Subcutaneous abdominal adipose tissue (tissue), 5 donors: ENCODE data around the gene SLC9A3.

Experiments used
- H3K27ac ChIP-seq: one replicate; pipeline ENCODE4 v1.7.0; 2013; ENCODE audit warnings: low read depth, mild to moderate bottlenecking, inconsistent platforms, low read length, moderate library complexity
- H3K27me3 ChIP-seq, 5 donors: one replicate each; pipeline ENCODE4 v1.7.0; 2013; ENCODE audit warnings: low read length in 5 of 5, inconsistent platforms in 1 of 5; ENCODE audit not compliant: control insufficient read depth in 5 of 5, insufficient read depth in 4 of 5
- H3K36me3 ChIP-seq, 5 donors: one replicate each; pipeline ENCODE4 v1.7.0; 2013; ENCODE audit warnings: low read length in 5 of 5; ENCODE audit not compliant: control insufficient read depth in 5 of 5, insufficient read depth in 5 of 5
- H3K4me1 ChIP-seq, 5 donors: one replicate each; pipeline ENCODE4 v1.7.0; 2013; ENCODE audit warnings: low read length in 5 of 5, mild to moderate bottlenecking in 3 of 5, moderate library complexity in 1 of 5; ENCODE audit not compliant: control insufficient read depth in 5 of 5, insufficient read depth in 5 of 5
- H3K4me3 ChIP-seq, 5 donors: one replicate each; pipeline ENCODE4 v1.7.0; 2013; ENCODE audit warnings: low read length in 5 of 5, low read depth in 1 of 5
- H3K9ac ChIP-seq, 5 donors: one replicate each; pipeline ENCODE4 v1.7.0; 2013; ENCODE audit warnings: low read length in 5 of 5, mild to moderate bottlenecking in 4 of 5, moderate library complexity in 3 of 5
- H3K9me3 ChIP-seq, 5 donors: one replicate each; pipeline ENCODE4 v1.7.0; 2013; ENCODE audit warnings: low read length in 5 of 5; ENCODE audit not compliant: control insufficient read depth in 5 of 5
- donor health status: healthy.
- donor health status: healthy.
- donor health status: healthy.
- donor health status: healthy.
- donor health status: healthy.

The SLC9A3 gene

GRCh38 chr5:533243-533954 is 9.2 kb upstream of the SLC9A3 start:
- Histone ChIP-seq H3K9me3 (no peaks in the 10 kb centered on the region), H3K9ac (no peak overlapping the region), H3K27ac (no peak overlapping the region), H3K36me3 (no peaks in the 10 kb centered on the region), H3K4me1 (peaks cover 0 to 38% (median 29%) of the 10 kb centered on the region in 5 donors), H3K27me3 (peaks cover 27 to 71% (median 54%) of the 10 kb centered on the region in 5 donors), H3K4me3 (no peak overlapping the region)

DNA sequence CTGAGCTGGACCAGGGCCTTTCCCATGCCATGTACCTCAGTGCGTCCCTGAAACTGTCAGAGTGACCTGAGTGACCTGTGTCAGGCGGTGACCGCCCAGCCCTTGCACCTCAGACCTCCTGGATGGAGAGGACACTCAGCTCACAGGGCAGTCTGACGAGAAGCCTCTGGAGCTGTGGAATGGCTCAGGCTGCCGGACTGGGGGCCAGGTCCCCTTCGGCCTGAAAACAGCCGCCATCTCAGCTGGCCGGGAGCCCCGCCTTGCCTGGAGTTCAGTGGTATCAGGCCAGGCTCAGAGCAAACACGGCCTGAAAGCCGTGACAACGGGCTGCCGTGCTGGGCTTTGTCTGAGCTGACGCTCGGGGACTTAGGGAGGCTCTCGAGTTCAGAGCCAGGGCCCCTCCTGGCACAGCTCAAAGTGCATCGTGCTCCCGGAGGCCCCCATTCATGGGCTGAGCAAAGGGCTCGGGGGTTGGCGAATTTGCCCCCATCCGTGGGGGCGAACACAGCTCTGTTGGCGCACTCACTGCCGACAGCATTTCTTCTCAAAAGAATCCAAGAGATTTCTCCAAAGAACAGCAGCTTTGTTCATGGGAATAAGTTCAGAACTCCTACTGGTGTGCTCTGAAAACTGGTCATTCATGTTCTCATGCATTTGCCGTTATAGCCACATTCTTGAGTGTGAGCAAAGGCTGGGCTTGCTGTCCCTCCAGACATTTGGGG is 8.4 kb upstream of the SLC9A3 start:
- Histone ChIP-seq H3K4me1 (peaks cover 0 to 38% (median 29%) of the 10 kb centered on the region in 5 donors), H3K27me3 (peaks cover 25 to 67% (median 53%) of the 10 kb centered on the region in 5 donors), H3K4me3 (no peak overlapping the region), H3K9me3 (no peaks in the 10 kb centered on the region), H3K9ac (no peak overlapping the region), H3K27ac (no peak overlapping the region), H3K36me3 (no peaks in the 10 kb centered on the region)

DNA sequence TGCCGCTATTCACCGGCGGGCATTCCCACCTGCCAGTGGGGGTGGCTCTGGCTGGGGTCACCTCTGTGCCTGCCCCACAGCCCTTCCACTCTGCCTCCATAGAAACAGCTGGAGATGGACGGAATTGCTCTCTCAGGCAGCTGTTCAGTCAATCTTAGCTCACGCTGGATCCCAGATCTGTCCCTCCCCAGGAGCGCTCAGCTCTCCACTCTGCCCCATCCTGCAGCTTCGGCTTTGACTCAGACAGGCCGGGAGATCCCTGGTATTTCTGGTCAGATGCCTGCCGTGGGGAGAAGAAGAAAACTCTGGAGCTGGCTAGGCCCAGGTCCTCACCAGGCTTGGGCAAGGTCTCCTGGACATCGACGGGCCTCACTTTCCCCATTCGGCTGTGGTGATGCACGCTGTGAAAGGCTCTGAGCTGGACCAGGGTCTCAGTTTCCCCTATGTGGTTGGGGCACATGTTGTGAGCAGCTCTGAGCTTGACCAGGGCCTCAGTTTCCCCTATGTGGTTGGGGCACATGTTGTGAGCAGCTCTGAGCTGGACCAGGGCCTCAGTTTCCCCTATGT is 7.6 kb upstream of the SLC9A3 start:
- no peaks in the 10 kb centered on the region for H3K36me3 ChIP-seq
- H3K9me3 ChIP-seq, result no peaks in the 10 kb centered on the region
- no peak overlapping the region for H3K9ac ChIP-seq
- H3K4me3 ChIP-seq, result no peak overlapping the region
- H3K4me1 ChIP-seq, result peaks cover 0 to 38% (median 29%) of the 10 kb centered on the region in 5 donors
- H3K27me3 ChIP-seq, result peaks cover 34 to 74% (median 61%) of the 10 kb centered on the region in 5 donors
- H3K27ac ChIP-seq, result no peak overlapping the region

DNA sequence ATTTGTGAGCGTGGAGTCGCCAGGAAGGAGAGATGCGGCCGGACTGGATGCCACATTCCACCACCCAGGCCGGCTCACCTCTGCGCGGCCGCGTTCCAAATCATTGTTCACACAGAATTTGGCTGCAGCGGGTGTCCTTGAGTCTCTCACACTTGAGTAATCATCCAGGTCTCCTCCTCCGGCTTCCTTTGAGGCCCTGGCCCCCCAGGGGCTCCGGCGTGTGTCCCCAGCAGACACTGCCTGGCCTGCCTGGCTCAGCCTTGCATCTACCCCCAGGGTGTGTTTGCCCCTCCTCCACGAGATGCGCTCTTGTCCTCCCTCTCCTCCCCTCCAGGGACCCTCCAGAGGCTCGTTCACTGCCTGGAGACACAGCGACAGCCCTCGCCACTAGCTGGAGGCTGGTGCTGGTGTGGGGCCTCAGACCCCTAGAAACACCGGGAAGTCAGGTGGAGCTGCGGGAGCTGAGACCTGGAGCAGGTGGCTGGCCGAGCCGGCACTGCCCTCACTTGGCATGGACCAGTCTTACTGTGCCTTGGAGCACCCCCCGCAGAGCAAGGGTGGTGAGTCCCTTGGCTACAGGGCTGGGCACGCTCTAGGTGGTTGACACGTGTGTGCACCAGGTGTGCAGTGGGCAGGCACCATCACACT is 7.0 kb upstream of the SLC9A3 start:
- H3K9ac ChIP-seq, result no peak overlapping the region
- no peaks in the 10 kb centered on the region for H3K9me3 ChIP-seq
- H3K27me3 ChIP-seq, result peaks cover 40 to 80% (median 67%) of the 10 kb centered on the region in 5 donors
- no peak overlapping the region for H3K27ac ChIP-seq
- H3K4me1 ChIP-seq, result peaks cover 0 to 38% (median 29%) of the 10 kb centered on the region in 5 donors
- no peaks in the 10 kb centered on the region for H3K36me3 ChIP-seq
- H3K4me3 ChIP-seq, result no peak overlapping the region

GRCh38 chr5:530001-530955 is 6.0 kb upstream of the SLC9A3 start:
- Histone ChIP-seq H3K36me3 (no peaks in the 10 kb centered on the region), H3K4me3 (no peak overlapping the region), H3K4me1 (peaks cover 0 to 38% (median 29%) of the 10 kb centered on the region in 5 donors), H3K27me3 (peaks cover 45 to 84% (median 74%) of the 10 kb centered on the region in 5 donors), H3K27ac (no peak overlapping the region), H3K9ac (no peak overlapping the region), H3K9me3 (no peaks in the 10 kb centered on the region)

DNA sequence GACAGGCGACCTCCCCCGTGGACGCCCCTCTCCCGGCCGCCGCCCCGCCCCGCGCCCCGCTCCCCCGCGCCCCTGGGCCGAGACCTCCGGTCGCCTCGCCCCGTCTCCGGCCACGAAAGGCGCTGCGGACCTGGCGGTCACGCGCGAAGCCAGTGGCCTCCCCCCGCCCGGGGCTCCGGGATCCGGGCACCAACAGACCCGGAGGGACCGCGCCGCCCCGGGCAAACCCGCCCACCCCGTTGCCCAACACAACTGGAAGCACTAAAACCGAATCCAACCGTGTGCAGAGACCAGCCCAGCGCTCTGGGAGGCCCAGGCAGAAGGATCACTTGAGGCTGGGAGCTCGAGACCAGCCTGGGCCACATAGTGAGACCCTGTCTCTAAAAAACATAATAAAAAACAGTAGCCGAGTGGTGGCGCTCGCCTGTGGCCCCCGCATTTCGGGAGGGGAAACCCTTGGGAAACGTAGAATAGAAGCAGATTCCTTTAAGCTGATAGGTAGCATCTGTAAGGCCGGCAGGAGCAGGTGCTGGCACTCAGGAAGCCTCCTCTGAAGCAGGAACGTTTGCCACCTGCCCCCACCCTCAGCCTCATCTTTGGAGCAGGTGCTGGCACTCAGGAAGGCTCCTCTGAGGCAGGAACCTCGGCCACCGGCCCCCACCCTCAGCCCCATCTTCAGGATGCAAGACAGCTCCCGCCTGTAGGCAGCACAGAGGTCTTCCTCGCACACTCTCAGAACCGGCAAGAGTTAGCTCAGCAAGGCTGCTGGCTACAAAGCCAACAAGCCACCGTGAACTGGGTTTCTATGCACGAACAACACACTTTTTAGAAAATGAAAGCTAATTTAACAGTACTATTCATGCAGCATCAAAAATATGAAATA is 4.6 kb upstream of the SLC9A3 start:
- Histone ChIP-seq H3K4me1 (peaks cover 0 to 40% (median 32%) of the 10 kb centered on the region in 5 donors), H3K36me3 (no peaks in the 10 kb centered on the region), H3K27ac (no peak overlapping the region), H3K9me3 (no peaks in the 10 kb centered on the region), H3K9ac (no peak overlapping the region), H3K27me3 (peaks cover 49 to 77% (median 72%) of the 10 kb centered on the region in 5 donors), H3K4me3 (no peak overlapping the region)

DNA sequence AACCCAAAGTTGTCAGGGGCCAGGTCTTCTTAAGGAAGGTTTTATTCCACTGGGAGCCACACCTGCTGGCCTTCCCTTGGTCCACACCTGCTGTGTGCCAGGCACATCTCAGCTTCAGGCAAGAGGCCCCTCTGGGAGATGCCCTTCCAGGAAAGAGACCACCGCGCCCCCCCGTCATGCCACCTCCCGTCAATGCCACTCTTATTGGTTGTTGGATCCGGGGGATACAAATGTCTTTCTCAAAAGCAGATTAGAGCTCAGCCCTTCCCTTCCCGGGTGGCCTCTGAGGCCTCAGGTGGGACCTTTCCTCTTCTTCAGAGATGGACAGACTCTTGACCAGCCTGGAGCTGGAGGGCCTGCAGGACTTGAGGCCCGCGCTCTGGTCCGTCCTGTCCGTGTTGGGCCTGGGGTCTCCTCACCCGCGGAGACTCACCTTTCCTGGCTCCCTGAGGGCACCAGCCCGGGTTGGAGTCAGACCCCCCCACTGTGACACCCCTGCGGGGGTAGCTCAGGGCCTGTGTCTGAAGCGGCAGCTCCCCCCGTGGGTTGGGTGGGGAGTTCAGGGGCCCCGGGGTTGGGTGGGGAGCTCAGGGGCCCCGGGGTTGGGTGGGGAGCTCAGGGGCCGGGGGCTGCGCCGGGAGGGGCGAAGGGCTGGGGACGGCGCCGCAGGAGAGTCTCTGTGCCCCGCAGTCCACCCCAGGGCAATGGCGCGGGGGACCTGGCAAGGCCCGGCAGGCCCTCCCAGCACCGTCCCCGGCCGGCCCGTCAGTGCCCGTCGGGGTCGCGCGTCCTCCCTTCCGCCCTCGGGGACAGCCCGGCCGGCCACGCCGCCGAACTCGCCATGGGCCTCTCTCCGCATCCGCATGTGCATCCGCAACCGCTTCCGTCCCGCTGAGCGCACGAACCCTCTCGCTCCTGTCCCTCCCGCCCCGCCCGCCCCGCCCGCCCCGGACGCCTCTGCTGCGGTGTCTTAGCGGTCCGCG is 3.7 kb upstream of the SLC9A3 start:
- H3K27ac ChIP-seq, result no peak overlapping the region
- H3K4me1 ChIP-seq, result peaks cover 0 to 43% (median 30%) of the 10 kb centered on the region in 5 donors
- no peaks in the 10 kb centered on the region for H3K9me3 ChIP-seq
- no peak overlapping the region for H3K9ac ChIP-seq
- peaks cover 57 to 77% (median 70%) of the 10 kb centered on the region in 5 donors for H3K27me3 ChIP-seq
- no peaks in the 10 kb centered on the region for H3K36me3 ChIP-seq
- H3K4me3 ChIP-seq, result no peak overlapping the region

DNA sequence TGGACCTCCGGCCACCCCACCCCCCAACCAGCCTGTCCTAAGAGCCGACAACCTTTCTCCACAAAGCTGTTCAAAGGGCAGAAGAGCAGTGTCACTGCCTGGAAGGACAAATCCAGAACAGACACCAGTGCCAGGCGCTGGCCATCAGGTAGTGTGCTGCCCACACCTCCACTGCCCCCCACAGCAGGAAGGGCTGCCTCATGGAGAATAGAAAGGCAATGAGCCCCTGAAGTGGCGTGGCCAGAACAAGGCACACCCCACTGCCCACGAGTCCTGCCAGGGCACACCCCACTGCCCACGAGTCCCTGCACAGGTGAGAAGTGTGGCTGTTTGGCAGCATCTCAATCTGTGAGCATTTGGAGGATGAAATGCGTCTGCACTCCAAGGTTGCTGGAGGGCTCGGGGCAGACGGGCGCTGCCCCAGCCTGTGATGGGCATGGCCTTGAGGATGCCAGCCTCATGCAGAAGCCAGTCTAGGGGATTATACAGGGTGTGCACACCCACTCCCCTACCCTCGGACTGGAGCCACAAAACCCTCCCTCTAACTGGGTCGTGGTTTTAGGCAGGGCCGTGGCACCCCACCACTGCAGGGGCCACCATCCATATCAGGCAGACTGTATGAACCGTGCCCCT is 2.3 kb upstream of the SLC9A3 start:
- Histone ChIP-seq H3K9ac (no peak overlapping the region), H3K27me3 (peaks cover 52 to 74% (median 63%) of the 10 kb centered on the region in 5 donors), H3K4me1 (peaks cover 0 to 31% (median 23%) of the 10 kb centered on the region in 5 donors), H3K4me3 (no peak overlapping the region), H3K9me3 (no peaks in the 10 kb centered on the region), H3K36me3 (no peaks in the 10 kb centered on the region), H3K27ac (no peak overlapping the region)
